K562 (cell line): ENCODE data around the gene TP73. TPM values are rescaled to one million over a fixed set of nuclear protein-coding genes. Genes with fewer than 3 reads are reported as not detected.
A peak's percentile ranks its signal among the peaks of the same experiment; 100 is the strongest.

Source experiments
- ATAC-seq: fragments of 200-7000 bp; cut with Tn5 transposase; 3 replicates; pipeline ENCODE4 v1.9.1; 2020; ENCODE audit warnings: moderate library complexity
- BruUV-seq: library from RNA; stranded (reverse); fragments of 400-500 nt; replicated peaks from 2 replicates; lab custom pipeline; 2021; lab: Mats Ljungman, UMichigan
- CTCF ChIA-PET: fragments of 300-600 bp; formaldehyde crosslinking; extraction: SDS; loops from one replicate; lab custom pipeline; 2021; ENCODE audit warnings: low intra/inter-chr PET ratio; lab: Yijun Ruan, JAX
- POLR2A ChIA-PET: fragments of 300-600, 350-650 bp; sonication (Branson Sonifier 250); formaldehyde crosslinking; extraction: SDS; loops from one replicate; lab custom pipeline; 2021; ENCODE audit warnings: antibody characterized with exemption, inconsistent platforms; lab: Yijun Ruan, JAX
- DNase-seq, 4 experiments: peaks; one replicate each; pipeline versions ENCODE4 v3.0.0 to v3.0.0-alpha.2; 2011 to 2018; ENCODE audit warnings: low spot score in 3 of 4, mixed read lengths in 3 of 4; ENCODE audit errors: extremely low read depth in 1 of 4
- FAIRE-seq: peaks from 2 replicates; lab custom pipeline; 2011; peaks lifted over from hg19 to GRCh38; lab: Jason Lieb, UNC
- H2AFZ ChIP-seq: 2 replicates; pipeline ENCODE4 v1.6.0; 2011; ENCODE audit warnings: low read depth, low read length, control low read depth, inconsistent platforms
- H3K27ac ChIP-seq: fragments of 200-600 bp; 3 replicates; pipeline ENCODE4 v1.8.0; 2011; ENCODE audit warnings: low read depth, mild to moderate bottlenecking, control low read depth, inconsistent platforms, low read length, moderate library complexity, mixed read lengths; ENCODE audit errors: extremely low read depth
- H3K27me3 ChIP-seq, 2 experiments: fragments of 300-600 bp in 1 of 2; 2 replicates in 1 of 2; 3 replicates in 1 of 2; pipeline versions ENCODE4 v1.6.0 to v1.8.0; 2011; ENCODE audit warnings: inconsistent platforms in 2 of 2, low read length in 2 of 2, mild to moderate bottlenecking in 1 of 2, mixed read lengths in 1 of 2, moderate library complexity in 1 of 2; ENCODE audit not compliant: control insufficient read depth in 2 of 2, insufficient read depth in 2 of 2
- H3K36me3 ChIP-seq: fragments of 300-600 bp; 3 replicates; pipeline ENCODE4 v1.8.0; 2011; ENCODE audit warnings: mild to moderate bottlenecking, low read length, inconsistent platforms; ENCODE audit not compliant: control insufficient read depth, insufficient read depth
- H3K4me1 ChIP-seq, 2 experiments: fragments of 200-600 bp in 1 of 2; replicated peaks in 1 of 2; 2 replicates in 1 of 2; 3 replicates in 1 of 2; pipeline versions ENCODE4 v1.5.1 to v1.8.0; 2011; ENCODE audit warnings: inconsistent platforms in 2 of 2, low read length in 2 of 2, mild to moderate bottlenecking in 1 of 2, mixed read lengths in 1 of 2, moderate library complexity in 1 of 2; ENCODE audit not compliant: control insufficient read depth in 2 of 2, insufficient read depth in 2 of 2
- H3K4me2 ChIP-seq: 2 replicates; pipeline ENCODE4 v1.6.1; 2011; ENCODE audit warnings: low read length, control low read depth, inconsistent platforms, mixed read lengths; ENCODE audit not compliant: insufficient read depth
- H3K4me3 ChIP-seq: fragments of 200-600 bp; sonication (generic), shearing (Covaris generic); 2 replicates; pipeline ENCODE4 v1.5.1; 2016; ENCODE audit warnings: control low read depth, inconsistent platforms
- H3K79me2 ChIP-seq: fragments of 200-600 bp; 3 replicates; pipeline ENCODE4 v1.8.0; 2011; ENCODE audit warnings: low read length, inconsistent platforms; ENCODE audit not compliant: control insufficient read depth, insufficient read depth
- H3K9ac ChIP-seq, 2 experiments: 2 replicates each; pipeline versions ENCODE4 v1.6.0 to v1.6.1; 2011; ENCODE audit warnings: low read depth in 2 of 2, low read length in 2 of 2, control low read depth in 1 of 2, inconsistent platforms in 1 of 2, mild to moderate bottlenecking in 1 of 2, mixed read lengths in 1 of 2; ENCODE audit not compliant: insufficient read depth in 1 of 2
- H3K9me1 ChIP-seq: one replicate; pipeline ENCODE4 v1.6.0; 2011; ENCODE audit warnings: inconsistent platforms, mild to moderate bottlenecking, low read length, moderate library complexity; ENCODE audit not compliant: control insufficient read depth, insufficient read depth
- H3K9me3 ChIP-seq: replicated peaks from 2 replicates; pipeline ENCODE4 v1.5.1; 2011; ENCODE audit warnings: low read depth, low read length, inconsistent platforms; ENCODE audit not compliant: control insufficient read depth, insufficient read depth
- H4K20me1 ChIP-seq: replicated peaks from 2 replicates; pipeline ENCODE4 v1.6.1; 2011; ENCODE audit warnings: low read length, inconsistent platforms, mixed read lengths; ENCODE audit not compliant: control insufficient read depth, insufficient read depth
- POLR2G ChIP-seq: fragments of 200-400 bp; formaldehyde crosslinking; IDR thresholded peaks from 2 replicates; pipeline ENCODE4 v1.6.1; 2017; ENCODE audit warnings: low read depth, mild to moderate bottlenecking, antibody characterized with exemption, low read length, moderate library complexity
- SMARCB1 ChIP-seq: IDR thresholded peaks from 2 replicates; pipeline ENCODE4 v1.6.1; 2011; ENCODE audit warnings: improper control_type of control experiment, low read depth; ENCODE audit not compliant: insufficient read length
- WGBS: fragments of 100-300 bp; shearing (Covaris generic); methylation state at CpG from one replicate; pipeline ENCODE4 v1.1.6; 2016; ENCODE audit warnings: low coverage, mixed read lengths; ENCODE audit not compliant: insufficient coverage; ENCODE audit errors: missing lambda C conversion rate; 5-methylcytosine and 5-hydroxymethylcytosine counted together
- in situ Hi-C: fragments of 300-500 bp; cut with MboI; formaldehyde crosslinking; loops from 4 replicates; pipeline ENCODE4 v1.15.0; 2018; ENCODE audit warnings: inconsistent platforms, mixed read lengths
- intact Hi-C: fragments of 100-400 bp; cut with micrococcal nuclease; formaldehyde crosslinking; loops from 2 replicates; pipeline ENCODE4 v1.14.2; 2022
- polyA plus RNA-seq, 8 experiments: library from polyadenylated mRNA; depleted of rRNA in 4 of 8; stranded (reverse) in 5 of 8; unstranded in 3 of 8; fragments of >200 nt; fragmentation: Nextera tagmentation in 2 of 8; fragmentation: Illumina TruSeq in 1 of 8; extraction: Ambion mirVana in 2 of 8; extraction: Trizol in 1 of 8; gene quantifications; 2 replicates each; pipeline versions ENCODE4 v1.2.1 to v1.2.3, GENCODE V29; 2011 to 2014; ENCODE audit warnings: inconsistent platforms in 1 of 8, missing spikeins in 1 of 8
- total RNA-seq, 7 experiments: library from RNA; depleted of rRNA in 6 of 7; stranded (reverse); fragments of >200 nt in 6 of 7; fragmentation: Illumina TruSeq in 2 of 7; extraction: Trizol in 2 of 7; gene quantifications; 2 replicates each; pipeline versions ENCODE4 v1.2.1 to v1.2.3, GENCODE V29; 2011 to 2021; ENCODE audit warnings: low replicate concordance in 1 of 7
- TF ChIP-seq, protein P1 (sequence below): fragments of 250-450 bp; sonication (Bioruptor Pico); IDR thresholded peaks from 2 replicates; pipeline ENCODE4 v1.8.0; 2021; ENCODE audit warnings: moderate library complexity, mild to moderate bottlenecking, inconsistent platforms

The TP73 gene
- total and polyA plus RNA-seq, 9 of the 15 experiments (the other 6 are each of a cell fraction or from before 2014, with no cell fraction given), result 0.07 to 1.6 (median 0.40) TPM; not detected in 2

DNA sequence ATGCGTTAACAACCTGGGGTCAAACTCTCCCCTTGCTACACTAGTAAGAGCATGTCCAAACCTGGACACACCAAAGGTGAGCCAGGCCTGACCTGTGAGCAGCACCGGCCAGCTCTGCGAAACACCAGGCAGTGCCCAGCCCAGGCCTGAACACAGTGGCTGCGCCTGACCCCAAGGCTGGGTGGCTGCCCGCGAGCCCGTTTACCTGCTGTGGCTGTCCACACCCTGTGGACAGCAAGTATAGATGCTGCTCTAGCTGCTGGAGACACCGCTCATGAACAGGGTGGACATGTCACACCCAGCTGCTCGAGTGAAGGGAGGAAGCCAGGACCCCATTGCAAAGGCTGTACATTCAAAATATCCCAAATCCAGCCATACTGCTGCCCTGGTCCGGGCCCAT is 92.3 kb downstream of the TP73 start (continued):
- TF ChIP-seq, protein P1, sequence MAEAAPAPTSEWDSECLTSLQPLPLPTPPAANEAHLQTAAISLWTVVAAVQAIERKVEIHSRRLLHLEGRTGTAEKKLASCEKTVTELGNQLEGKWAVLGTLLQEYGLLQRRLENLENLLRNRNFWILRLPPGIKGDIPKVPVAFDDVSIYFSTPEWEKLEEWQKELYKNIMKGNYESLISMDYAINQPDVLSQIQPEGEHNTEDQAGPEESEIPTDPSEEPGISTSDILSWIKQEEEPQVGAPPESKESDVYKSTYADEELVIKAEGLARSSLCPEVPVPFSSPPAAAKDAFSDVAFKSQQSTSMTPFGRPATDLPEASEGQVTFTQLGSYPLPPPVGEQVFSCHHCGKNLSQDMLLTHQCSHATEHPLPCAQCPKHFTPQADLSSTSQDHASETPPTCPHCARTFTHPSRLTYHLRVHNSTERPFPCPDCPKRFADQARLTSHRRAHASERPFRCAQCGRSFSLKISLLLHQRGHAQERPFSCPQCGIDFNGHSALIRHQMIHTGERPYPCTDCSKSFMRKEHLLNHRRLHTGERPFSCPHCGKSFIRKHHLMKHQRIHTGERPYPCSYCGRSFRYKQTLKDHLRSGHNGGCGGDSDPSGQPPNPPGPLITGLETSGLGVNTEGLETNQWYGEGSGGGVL, result no peak

DNA sequence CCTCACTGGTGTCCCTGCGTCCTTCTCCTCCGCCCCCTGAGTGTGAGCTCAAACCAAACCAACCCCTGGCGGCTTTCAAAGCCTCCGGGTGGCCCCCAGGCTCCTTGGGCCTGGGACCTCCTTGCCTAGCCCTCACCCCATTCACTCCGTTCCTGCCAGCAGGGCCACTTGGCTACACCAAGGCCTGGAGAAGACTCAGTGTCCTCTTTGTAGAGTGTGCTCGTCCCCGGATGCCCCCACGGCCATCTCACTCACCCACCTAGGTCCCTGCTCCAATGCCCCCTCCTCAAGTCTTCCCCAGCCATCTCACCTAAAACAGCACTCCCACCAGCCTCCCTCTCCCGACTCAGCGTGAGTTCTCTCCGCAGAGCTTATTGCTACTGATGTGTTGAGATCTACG is 92.8 kb downstream of the TP73 start:
- Histone ChIP-seq H3K4me1 (peaks cover 24 to 64% of the 10 kb centered on the region in 2 experiments), H2AFZ (no peak overlapping the region), H3K9ac (peak overlapping the region in 1 of 2 experiments; percentile 95; a peak in 2 of 4 replicates), H3K79me2 (peaks cover 29% of the 10 kb centered on the region), H3K27ac (no peak overlapping the region), H3K9me1 (peaks cover 9% of the 10 kb centered on the region), H3K4me2 (peak overlapping the region; percentile 87; the same call in 1 of the 2 replicates)
- BruUV-seq, result no TSS peak
- ChIA-PET CTCF (no interaction called here), POLR2A (interaction anchor here (0.6 to 1.5 kb wide), 5 partner anchors 17 to 315 kb away, joined by 3 to 4 read pairs (median 3); no protein-coding TSS in a partner anchor)
- TF ChIP-seq SMARCB1 (no peak), POLR2G (peak; percentile 31; the same call in 1 of the 2 replicates)
- TF ChIP-seq, all 486 proteins: peak for 1
- no peak for ATAC-seq
- no peak for FAIRE-seq
- H3K9me3 ChIP-seq, result no peaks in the 10 kb centered on the region
- H4K20me1 ChIP-seq, result peaks cover 17% of the 10 kb centered on the region; the same call in 1 of the 2 replicates
- H3K36me3 ChIP-seq, result peaks cover 50% of the 10 kb centered on the region; the same call in 2 of the 3 replicates
- 83% methylated on average over 11 of the region's 12 CpGs for WGBS
- no peaks in the 10 kb centered on the region for H3K27me3 ChIP-seq
- no peak overlapping the region for H3K4me3 ChIP-seq
- DNase-seq, result no peak
- intact Hi-C loops, result no loop called here
- in situ Hi-C loops, result no loop called here
